ENCODE measurements around the gene CAPN12. TPM values are rescaled to one million over a fixed set of nuclear protein-coding genes. Genes with fewer than 3 reads are reported as not detected.

CAPN12 gene
- total and polyA plus RNA-seq, 2 experiments from 2014 or later = 1.3 to 10.9 TPM

GRCh38 chr19:38703509-38703908 is 40.8 kb downstream of the CAPN12 start:
- H3K9me3 ChIP-seq (ENCODE audit: low read depth) = no peaks in the 10 kb centered on the region
- TF ChIP-seq, protein P1, sequence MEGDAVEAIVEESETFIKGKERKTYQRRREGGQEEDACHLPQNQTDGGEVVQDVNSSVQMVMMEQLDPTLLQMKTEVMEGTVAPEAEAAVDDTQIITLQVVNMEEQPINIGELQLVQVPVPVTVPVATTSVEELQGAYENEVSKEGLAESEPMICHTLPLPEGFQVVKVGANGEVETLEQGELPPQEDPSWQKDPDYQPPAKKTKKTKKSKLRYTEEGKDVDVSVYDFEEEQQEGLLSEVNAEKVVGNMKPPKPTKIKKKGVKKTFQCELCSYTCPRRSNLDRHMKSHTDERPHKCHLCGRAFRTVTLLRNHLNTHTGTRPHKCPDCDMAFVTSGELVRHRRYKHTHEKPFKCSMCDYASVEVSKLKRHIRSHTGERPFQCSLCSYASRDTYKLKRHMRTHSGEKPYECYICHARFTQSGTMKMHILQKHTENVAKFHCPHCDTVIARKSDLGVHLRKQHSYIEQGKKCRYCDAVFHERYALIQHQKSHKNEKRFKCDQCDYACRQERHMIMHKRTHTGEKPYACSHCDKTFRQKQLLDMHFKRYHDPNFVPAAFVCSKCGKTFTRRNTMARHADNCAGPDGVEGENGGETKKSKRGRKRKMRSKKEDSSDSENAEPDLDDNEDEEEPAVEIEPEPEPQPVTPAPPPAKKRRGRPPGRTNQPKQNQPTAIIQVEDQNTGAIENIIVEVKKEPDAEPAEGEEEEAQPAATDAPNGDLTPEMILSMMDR (IDR thresholded peaks at IDR 0.05; ENCODE audit: low read depth, low read length) = no peak
- no peaks in the 10 kb centered on the region for H3K27me3 ChIP-seq
- H3K4me3 ChIP-seq = no peak overlapping the region
- no peak overlapping the region for H3K27ac ChIP-seq
- H3K4me1 ChIP-seq (ENCODE audit: low read depth) = peaks cover 4% of the 10 kb centered on the region
- DNase-seq (ENCODE audit: low read depth in 1 of 2, low spot score in 1 of 2) = no peak
- H3K36me3 ChIP-seq = peaks cover 48% of the 10 kb centered on the region

GRCh38 chr19:38702278-38702677 is 42.0 kb downstream of the CAPN12 start:
- H3K4me1 ChIP-seq (ENCODE audit: low read depth) = peaks cover 4% of the 10 kb centered on the region
- TF ChIP-seq, protein P1 (IDR thresholded peaks at IDR 0.05; ENCODE audit: low read depth, low read length) = no peak
- H3K27ac ChIP-seq = peak overlapping the region; percentile 66
- H3K27me3 ChIP-seq = no peaks in the 10 kb centered on the region
- DNase-seq (ENCODE audit: low read depth in 1 of 2, low spot score in 1 of 2) = no peak
- H3K4me3 ChIP-seq = no peak overlapping the region
- peaks cover 35% of the 10 kb centered on the region for H3K36me3 ChIP-seq
- H3K9me3 ChIP-seq (ENCODE audit: low read depth) = no peaks in the 10 kb centered on the region

DNA sequence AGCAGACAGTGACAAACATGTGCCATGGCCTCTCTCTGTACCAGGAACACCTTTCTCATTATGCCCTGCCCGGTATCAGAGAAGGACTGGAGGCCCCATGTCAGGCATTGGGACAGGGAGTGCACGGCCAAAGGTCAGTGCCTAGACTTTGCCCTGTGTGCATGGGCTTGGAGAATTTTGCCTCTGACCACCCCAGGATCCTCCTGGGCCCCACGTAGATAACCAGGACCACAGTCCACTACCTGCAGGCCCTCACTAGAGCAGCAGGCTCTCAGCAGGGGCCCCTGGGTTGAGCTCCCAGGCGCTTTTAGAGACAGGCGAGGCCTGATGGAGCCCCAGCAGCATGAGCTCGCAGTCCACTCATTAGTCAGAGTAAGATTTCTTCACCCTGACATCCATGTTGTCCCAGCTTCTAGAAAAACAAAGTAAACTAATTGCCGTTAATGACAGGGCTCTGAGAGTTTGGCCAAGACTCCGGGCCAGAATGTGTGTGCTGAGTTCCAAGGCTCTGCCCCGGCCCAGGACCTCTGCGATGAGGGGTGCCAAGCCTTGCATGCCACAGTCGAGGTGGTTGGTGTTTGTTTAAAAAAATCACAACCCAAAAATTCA is 42.7 kb downstream of the CAPN12 start:
- H3K36me3 ChIP-seq = peaks cover 30% of the 10 kb centered on the region
- TF ChIP-seq, protein P1 (IDR thresholded peaks at IDR 0.05; ENCODE audit: low read depth, low read length) = no peak
- H3K27me3 ChIP-seq = no peaks in the 10 kb centered on the region
- no peak for DNase-seq (ENCODE audit: low read depth in 1 of 2, low spot score in 1 of 2)
- no peaks in the 10 kb centered on the region for H3K9me3 ChIP-seq (ENCODE audit: low read depth)
- peaks cover 4% of the 10 kb centered on the region for H3K4me1 ChIP-seq (ENCODE audit: low read depth)
- no peak overlapping the region for H3K4me3 ChIP-seq
- peak overlapping the region; percentile 66 for H3K27ac ChIP-seq

GRCh38 chr19:38700902-38701454 is 43.3 kb downstream of the CAPN12 start:
- TF ChIP-seq, protein P1 (IDR thresholded peaks at IDR 0.05; ENCODE audit: low read depth, low read length) = no peak
- H3K27ac ChIP-seq = peak overlapping the region; percentile 66
- H3K9me3 ChIP-seq (ENCODE audit: low read depth) = no peaks in the 10 kb centered on the region
- peaks cover 25% of the 10 kb centered on the region for H3K36me3 ChIP-seq
- no peak overlapping the region for H3K4me3 ChIP-seq
- H3K4me1 ChIP-seq (ENCODE audit: low read depth) = peaks cover 7% of the 10 kb centered on the region
- DNase-seq (ENCODE audit: low read depth in 1 of 2, low spot score in 1 of 2) = no peak
- no peaks in the 10 kb centered on the region for H3K27me3 ChIP-seq

DNA sequence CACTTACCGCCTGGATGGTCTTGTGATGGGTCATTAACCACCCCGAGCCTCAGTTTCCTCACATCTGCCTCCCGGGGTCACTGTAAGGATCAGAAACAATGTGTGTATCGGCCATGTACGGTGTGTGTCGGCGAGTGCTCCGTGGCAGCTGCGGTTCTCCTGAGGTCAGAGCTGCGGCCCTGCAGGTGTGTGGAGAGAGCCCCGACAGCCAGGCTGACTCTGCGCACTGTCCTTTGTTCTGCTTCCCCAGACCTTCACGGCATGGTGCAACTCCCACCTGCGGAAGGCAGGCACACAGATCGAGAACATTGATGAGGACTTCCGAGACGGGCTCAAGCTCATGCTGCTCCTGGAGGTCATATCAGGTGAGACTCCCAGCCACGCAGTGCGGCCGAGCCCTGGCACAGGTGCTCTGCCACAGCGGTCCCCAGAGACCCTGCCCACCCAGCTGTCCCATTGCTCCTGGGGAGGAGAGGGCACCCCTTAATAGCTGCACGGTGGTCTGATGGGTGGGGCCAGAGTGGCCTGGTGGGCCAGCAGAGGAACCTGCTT is 43.8 kb downstream of the CAPN12 start:
- H3K9me3 ChIP-seq (ENCODE audit: low read depth) = no peaks in the 10 kb centered on the region
- TF ChIP-seq, protein P1 (IDR thresholded peaks at IDR 0.05; ENCODE audit: low read depth, low read length) = no peak
- H3K27ac ChIP-seq = peak overlapping the region; percentile 66
- H3K27me3 ChIP-seq = no peaks in the 10 kb centered on the region
- no peak for DNase-seq (ENCODE audit: low read depth in 1 of 2, low spot score in 1 of 2)
- H3K36me3 ChIP-seq = peaks cover 22% of the 10 kb centered on the region
- peaks cover 10% of the 10 kb centered on the region for H3K4me1 ChIP-seq (ENCODE audit: low read depth)
- no peak overlapping the region for H3K4me3 ChIP-seq
